ENCODE data around the gene EXOC6B.

GRCh38 chr2:72363406-72363805, 462.4 kb downstream of the EXOC6B start:
- TF ChIP-seq POLR2A (IDR thresholded peaks at IDR 0.05) (no peak), CTCF (IDR thresholded peaks at IDR 0.05) (no peak), EP300 (IDR thresholded peaks at IDR 0.05) (no peak)

All from suprapubic skin (tissue), 3 donors.